ENCODE measurements around the gene CD164L2.
A peak's percentile ranks its signal among the peaks of the same experiment; 100 is the strongest.
"Not testable (repeated sequence)": the region's sequence is repeated elsewhere in the genome, so short reads cannot be mapped to it uniquely, and the experiment has no call there.

Gene CD164L2

DNA sequence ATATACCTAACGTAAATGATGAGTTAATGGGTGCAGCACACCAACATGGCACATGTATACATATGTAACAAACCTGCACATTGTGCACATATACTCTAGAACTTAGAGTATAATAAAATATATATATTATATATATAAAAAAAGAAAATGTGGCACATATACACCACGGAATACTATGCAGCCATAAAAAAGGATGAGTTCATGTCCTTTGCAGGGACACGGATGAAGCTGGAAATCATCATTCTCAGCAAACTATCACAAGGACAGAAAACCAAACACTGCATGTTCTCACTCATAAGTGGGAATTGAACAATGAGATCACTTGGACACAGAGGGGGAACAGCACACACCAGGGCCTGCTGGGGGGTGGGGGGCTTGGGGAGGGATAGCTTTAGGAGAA, 1.7 kb upstream of the CD164L2 start:
- DNase-seq (ENCODE audit: low read depth), result not testable (repeated sequence)

- no peak for DNase-seq (ENCODE audit: low read depth)
These were observed 528 bp upstream of the CD164L2 start for GRCh38 chr1:27383661-27384060.

DNA sequence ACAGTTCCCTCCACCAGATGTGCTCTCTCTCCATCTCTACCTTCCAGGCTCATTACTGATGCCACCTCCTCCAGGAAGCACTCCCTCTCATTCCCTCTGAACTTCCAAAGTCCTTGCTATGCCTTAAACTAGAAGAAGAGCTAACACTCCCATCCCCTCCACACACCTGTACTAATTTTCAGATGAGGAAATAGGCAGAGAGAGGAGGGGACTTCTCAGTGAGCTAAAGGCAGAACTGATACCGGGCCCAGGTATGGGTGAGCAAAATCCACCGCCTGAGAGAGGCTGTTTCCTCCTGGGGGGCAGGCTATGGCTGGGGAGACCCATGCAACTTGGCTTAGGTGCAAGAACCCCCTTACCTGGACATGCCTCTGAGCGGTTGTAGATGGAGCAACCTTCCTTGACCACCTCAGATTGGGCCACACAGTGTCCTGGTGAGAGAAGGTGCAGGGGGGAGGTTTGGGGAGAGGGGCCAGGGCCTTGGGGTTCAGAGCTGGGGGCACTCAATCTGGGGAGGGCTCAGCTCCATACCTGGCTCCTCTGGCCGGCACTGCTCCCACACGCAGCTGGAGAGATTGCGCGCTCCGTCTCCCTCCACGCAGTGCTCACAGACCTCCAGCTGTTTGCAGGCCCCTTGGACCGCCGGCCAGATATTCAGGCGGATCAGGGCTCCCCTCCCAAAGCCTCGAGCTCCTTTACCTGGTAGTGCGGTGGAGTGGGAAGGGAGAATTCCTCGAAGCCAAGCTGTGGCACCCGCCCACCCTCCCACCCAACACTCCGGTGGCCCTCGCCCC, 967 bp downstream of the CD164L2 start:
- no peak for DNase-seq (ENCODE audit: low read depth)

DNA sequence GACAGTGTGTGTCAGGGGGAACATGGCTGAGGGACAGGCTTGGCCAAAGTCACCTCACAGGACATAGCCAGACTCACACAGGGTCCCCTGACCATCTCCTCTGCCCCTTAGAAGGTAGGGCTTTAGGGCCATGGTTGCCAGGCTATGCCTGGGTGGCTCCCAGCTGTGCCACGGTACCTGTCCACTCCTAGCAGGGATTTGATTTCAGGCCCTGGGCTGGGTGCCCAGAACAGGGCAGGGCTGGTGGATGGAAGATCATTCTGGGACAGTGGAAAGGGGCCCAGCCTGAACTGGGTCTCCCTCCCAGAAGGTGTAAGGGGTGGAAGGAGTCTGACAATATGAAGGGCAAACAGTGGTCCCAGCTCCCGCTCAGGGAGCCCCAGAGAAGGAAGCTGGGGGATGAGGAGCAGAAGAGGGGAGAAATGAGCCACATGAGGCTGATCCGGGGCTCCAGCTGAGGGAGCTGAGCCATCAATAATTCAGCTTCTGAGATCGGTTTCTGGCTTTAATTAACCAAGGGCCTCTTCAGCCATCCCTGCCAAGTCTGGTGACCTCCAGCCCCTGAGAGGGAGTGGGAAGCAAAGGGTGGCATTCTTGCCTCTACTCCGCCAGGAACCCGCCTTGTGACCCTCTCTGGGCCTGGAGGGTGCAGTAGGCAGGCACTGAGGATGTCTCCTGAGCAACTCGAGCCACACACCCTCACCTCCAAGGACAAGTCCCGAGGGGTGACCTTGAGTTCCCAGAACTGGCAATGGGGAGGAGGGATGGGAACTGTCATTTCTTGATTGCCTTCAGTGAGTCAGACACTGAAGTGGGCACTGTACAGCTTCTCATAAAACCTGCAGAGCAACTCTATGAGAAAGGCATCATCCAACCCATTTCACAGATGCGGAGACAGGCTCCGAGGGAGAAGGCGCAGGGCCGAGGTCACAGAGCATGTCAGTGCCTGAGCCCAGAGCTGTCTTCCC, 2.1 kb downstream of the CD164L2 start:
- no peak for DNase-seq (ENCODE audit: low read depth)

GRCh38 chr1:27380224-27380623, 2.9 kb downstream of the CD164L2 start:
- DNase-seq (ENCODE audit: low read depth), result no peak

- no peak for DNase-seq (ENCODE audit: low read depth)
These were observed 3.5 kb downstream of the CD164L2 start for GRCh38 chr1:27379564-27380122.

- DNase-seq (ENCODE audit: low read depth), result no peak
These were observed 5.2 kb downstream of the CD164L2 start for GRCh38 chr1:27377760-27378495.

DNA sequence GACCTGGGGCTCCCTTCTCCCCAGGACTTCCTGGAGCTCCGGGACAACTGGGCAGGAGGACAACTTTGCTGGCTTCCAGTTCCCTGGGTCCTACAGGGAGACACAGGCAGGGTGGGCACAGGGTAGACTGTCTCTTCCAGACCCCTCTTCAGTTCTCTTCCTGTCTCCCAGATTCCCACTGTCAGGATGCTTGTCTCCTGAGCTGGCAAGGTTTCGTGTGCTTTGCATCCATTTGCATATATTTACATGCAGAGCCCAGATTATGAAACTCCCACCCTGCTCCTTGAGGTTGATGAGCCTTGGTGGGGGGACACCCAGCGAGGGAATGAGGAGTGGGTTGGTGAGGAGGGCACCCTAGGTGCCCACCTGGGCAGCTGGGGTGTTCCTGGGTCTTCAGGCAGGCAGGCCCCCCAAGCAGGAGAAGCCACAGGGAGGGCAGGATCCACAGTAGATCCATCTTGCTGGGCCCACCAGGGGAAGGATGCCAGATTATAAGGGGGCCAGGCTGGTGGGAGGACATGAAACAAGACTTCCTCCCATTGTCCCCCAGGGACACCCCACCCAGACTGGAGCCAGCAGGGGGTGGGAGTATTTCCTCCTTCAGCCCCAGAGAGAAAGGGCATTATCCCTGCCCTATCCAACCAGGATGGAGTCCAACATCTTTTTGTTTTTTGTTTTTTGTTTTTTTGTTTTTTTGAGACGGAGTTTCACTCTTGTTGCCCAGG, 8.6 kb downstream of the CD164L2 start, which contains the start of gene FCN3:
FCN3 (minus strand) TSS at position 463 of the 725 bp plus-strand sequence; CDS start at position 457, 6 bp downstream.
- DNase-seq (ENCODE audit: low read depth), result no peak

DNA sequence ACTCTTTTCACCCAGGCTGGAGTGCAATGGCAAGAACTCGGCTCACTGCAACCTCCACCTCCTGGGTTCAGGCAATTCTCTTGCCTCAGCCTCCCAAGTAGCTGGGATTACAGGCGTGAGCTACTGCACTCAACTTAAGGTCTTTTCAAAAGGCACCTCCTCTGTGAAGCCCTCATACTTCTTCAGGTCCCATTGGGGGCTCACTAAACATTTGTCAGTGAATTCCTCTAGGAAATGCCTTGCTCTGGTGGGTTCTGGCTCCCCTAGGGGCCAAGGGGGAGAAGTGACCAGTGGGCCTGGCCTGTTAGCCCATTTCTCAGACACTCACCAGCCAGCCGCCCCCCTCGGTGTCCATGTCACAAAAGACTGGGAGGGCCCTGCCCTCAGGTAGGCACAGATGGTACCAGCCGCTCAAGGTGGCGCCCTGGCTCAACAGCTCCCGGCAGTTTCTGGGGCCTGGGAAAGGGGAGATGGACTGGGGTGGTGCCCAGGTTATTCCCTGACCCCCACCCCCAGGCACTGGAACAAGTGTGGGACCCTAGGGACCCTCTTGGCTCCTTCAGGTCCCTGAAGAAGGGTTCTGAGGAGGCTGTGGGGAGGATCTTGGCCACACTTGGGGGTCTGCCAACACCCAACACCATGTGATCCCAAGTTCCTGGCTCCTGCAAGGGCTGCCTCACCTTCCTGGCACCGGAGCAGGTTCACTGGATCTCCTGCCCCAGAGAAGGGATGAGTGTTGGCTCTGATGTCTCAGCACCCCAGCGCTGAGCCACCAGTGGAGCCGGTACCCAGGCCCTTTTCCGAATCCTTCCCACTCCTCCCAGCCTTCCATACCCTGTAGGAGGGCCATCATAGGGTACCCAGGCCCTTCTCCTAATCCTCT, 10.1 kb downstream of the CD164L2 start:
- no peak for DNase-seq (ENCODE audit: low read depth)

GRCh38 chr1:27372022-27372807, 10.9 kb downstream of the CD164L2 start:
- DNase-seq (ENCODE audit: low read depth), result no peak

DNA sequence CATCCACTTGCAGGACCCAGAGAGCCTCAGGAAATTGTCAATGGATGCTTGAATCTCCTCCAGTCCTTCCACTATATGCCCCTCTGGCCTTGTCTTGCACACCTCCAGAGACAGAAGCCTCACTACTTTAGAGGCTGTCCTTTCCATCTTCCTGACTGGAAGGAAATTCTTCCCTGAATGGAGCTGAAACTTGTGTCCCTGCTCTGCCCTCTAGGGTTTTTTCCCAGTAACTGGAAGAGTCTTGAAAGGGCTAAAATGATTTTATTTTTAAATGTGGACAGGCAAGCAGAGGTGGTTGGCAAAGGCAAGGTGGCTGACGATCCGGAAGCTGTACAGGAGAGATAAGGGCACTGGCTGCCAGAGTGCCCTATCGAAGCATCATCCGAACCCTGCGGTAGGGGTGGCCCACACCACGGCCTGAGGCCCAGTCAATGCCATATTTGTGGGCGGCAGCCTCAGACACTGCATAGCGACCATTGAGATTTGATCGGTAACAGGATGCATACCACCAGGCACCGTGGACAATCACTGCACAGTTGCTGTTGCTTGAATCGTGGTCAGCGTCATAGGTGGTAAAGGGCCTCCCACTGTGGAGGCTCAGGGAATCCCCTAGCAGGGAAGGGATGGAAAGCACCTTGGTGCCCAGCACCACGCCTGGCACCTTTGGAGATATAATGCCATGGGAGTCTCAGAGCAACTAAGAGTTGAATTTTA, 14.1 kb downstream of the CD164L2 start:
- DNase-seq (ENCODE audit: low read depth), result no peak

GRCh38 chr1:27367160-27367650, 15.9 kb downstream of the CD164L2 start:
- no peak for DNase-seq (ENCODE audit: low read depth)

DNA sequence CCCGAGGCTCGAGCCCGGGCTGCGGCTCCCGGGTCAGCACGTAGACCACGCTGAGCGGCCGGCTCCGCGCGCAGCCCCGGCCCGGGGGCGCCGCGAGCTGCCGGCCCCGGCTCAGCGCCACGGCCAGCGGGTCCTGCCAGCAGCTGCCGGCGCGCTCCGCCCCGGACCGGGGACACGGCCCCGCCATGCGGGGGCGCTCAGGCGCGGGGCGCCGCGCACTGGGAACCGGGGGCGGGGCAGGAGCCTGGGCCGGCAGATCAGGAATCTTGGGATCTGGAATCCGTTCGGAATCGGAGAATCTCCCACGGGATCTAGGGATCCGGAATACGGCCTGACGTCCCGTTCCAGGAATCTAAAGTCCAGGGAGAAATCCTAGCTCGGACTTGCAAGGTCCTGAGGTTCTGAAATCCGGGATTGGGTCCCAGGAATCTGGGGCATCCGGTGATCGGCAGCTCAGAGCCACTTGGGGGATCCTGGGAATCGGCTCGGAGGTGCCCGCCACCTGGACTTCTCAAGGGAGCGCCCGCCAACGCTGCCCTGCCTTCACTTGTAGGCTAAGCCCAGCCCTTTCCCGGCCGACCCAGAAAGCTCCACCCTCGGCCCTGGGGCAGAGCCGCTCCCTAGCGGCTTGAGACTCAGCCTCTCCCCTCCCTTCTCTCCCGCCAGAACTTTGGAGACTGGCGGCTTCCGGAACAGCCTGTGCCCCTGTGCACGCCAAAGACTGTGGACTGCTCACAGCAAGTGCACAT, 16.5 kb downstream of the CD164L2 start, which contains the start of gene MAP3K6:
MAP3K6 (minus strand) TSS at position 551 of the 749 bp plus-strand sequence; CDS start at position 187, 364 bp downstream.
- DNase-seq (ENCODE audit: low read depth), result no peak

GRCh38 chr1:27366113-27366410, 17.1 kb downstream of the CD164L2 start:
- no peak for DNase-seq (ENCODE audit: low read depth)

DNA sequence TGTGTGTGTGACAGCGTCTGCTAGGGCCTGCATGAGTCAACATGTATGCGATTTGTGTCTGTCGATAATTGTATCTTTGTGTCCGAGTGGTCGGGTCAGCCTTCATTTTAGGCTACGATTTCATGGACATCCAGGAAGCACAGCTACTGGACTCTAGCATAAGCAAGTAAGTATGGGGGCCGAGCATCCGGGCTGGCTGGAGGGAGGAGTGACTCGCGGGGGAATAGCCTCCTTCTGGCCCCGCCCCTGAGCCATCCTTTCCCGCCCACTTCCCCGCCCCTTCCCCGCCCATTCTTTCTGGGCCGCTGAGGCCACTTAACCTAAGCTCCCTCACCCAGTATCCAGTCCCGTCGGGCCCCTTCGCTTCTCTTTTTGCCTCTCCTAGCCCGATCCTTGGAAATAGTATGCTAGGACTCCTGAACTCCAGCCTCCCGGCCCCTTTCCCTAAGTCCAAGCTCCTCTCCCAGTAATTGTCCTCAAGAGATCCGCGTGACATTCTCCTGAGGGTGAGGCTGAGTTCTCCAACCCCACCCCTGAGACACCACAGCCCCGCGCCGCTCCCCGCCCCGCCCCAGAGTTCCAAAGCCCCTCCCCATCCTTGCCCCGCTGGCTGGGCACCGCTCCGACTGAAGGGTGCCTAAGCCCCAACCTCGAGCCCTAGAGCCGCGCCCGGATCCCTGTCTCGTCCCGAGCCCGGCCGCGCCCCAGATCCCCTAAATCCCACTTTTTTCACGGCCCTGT, 17.6 kb downstream of the CD164L2 start:
- DNase-seq (ENCODE audit: low read depth), result peak; percentile 61

DNA sequence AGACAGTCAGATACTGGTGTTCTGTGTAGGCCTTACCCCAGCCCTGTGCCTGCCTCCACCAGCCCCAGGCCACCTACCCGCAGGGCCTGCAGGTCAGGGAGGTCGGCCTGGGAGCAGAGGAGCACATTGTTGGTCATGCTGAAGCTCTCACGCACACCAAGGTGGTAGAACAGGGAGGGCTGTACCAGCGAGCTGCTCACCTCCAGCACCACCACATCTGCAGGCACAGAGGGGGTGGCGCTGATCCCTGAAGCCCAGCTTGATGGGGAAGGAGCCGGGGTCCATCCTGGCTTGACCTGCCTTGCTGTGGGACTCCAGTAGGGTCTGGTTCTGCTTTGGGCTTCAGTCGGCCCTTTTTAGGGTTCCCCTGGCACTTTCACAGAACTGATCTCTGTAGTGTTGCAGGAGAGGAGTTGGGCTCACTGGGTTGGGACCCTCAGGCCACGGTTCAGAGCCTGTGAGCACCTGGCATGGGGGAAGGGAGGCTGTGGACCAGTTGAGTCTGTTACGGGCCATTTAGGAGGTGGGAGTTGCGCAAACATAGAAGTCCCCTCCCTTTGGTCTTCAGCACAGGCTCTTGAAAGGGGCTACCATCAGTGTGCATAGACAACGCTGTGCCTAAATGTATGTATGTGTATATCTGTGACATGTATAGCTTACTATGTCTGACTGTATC, 18.3 kb downstream of the CD164L2 start:
- DNase-seq (ENCODE audit: low read depth), result no peak

Measured in stimulated activated CD4-positive, alpha-beta T cell treated with anti-CD3 and anti-CD28 coated beads, Interleukin-2, amount 100 ng/mL, for 4 hours (primary cell).